HG02840 (cell line): ENCODE measurements around the gene SLC35F5.
A peak's percentile ranks its signal among the peaks of the same experiment; 100 is the strongest.
"Not testable (repeated sequence)": the region's sequence is repeated elsewhere in the genome, so short reads cannot be mapped to it uniquely, and the experiment has no call there.

Source experiments
- ATAC-seq: cut with Tn5 transposase; IDR thresholded peaks from one replicate; pipeline ENCODE4 v1.9.1; 2021; ENCODE audit warnings: mild to moderate bottlenecking, moderate library complexity, moderate number of reproducible peaks; ENCODE audit not compliant: unreplicated experiment, low FRiP score

The SLC35F5 gene

GRCh38 chr2:113698892-113699447, 57.5 kb downstream of the SLC35F5 start:
- peak; percentile 71 for ATAC-seq

- not testable (repeated sequence) for ATAC-seq
These were observed 58.2 kb downstream of the SLC35F5 start for GRCh38 chr2:113698251-113698650.

GRCh38 chr2:113697516-113697915, 58.9 kb downstream of the SLC35F5 start:
- no peak for ATAC-seq

GRCh38 chr2:113694438-113694837, 62.0 kb downstream of the SLC35F5 start:
- no peak for ATAC-seq

GRCh38 chr2:113692698-113693428, 63.6 kb downstream of the SLC35F5 start:
- ATAC-seq, result peak; percentile 76

- not testable (repeated sequence) for ATAC-seq
These were observed 65.6 kb downstream of the SLC35F5 start for GRCh38 chr2:113690871-113691270.

- no peak for ATAC-seq
These were observed 69.9 kb downstream of the SLC35F5 start for GRCh38 chr2:113686537-113686936.

GRCh38 chr2:113685471-113685870, 71.0 kb downstream of the SLC35F5 start:
- ATAC-seq, result no peak

GRCh38 chr2:113679457-113679856, 77.0 kb downstream of the SLC35F5 start:
- no peak for ATAC-seq

- no peak for ATAC-seq
These were observed 79.1 kb downstream of the SLC35F5 start for GRCh38 chr2:113677330-113677729.

GRCh38 chr2:113676623-113677266, 79.7 kb downstream of the SLC35F5 start:
- no peak for ATAC-seq

GRCh38 chr2:113675875-113676274, 80.6 kb downstream of the SLC35F5 start:
- no peak for ATAC-seq

- ATAC-seq, result no peak
These were observed 84.0 kb downstream of the SLC35F5 start for GRCh38 chr2:113672326-113672932.

GRCh38 chr2:113669013-113669412, 87.4 kb downstream of the SLC35F5 start:
- ATAC-seq, result not testable (repeated sequence)

- ATAC-seq, result not testable (repeated sequence)
These were observed 91.5 kb downstream of the SLC35F5 start for GRCh38 chr2:113664761-113665533.

- not testable (repeated sequence) for ATAC-seq
These were observed 93.0 kb downstream of the SLC35F5 start for GRCh38 chr2:113663285-113664060.
